Kidney (tissue), 14 donors: ENCODE data around the gene MRPL52. TPM values are rescaled to one million over a fixed set of nuclear protein-coding genes. Genes with fewer than 3 reads are reported as not detected.

Experiments used
- DNase-seq, 5 donors: peaks; one replicate each; pipeline ENCODE4 v3.0.0-alpha.2; 2013 to 2020
- FAIRE-seq: peaks from 2 replicates; lab custom pipeline; 2012; peaks lifted over from hg19 to GRCh38; lab: Jason Lieb, UNC
- H3K27ac ChIP-seq, 2 donors: one replicate each; pipeline ENCODE4 v1.7.0; 2013; ENCODE audit warnings: low read depth in 2 of 2, low read length in 2 of 2, inconsistent platforms in 1 of 2
- H3K27me3 ChIP-seq: one replicate; pipeline ENCODE4 v1.7.1; 2013; ENCODE audit warnings: low read length, inconsistent platforms; ENCODE audit not compliant: control insufficient read depth, insufficient read depth
- H3K36me3 ChIP-seq, 3 donors: one replicate each; pipeline versions ENCODE4 v1.7.0 to v1.7.1; 2013; ENCODE audit warnings: low read length in 3 of 3, control low read depth in 1 of 3, inconsistent platforms in 1 of 3; ENCODE audit not compliant: insufficient read depth in 3 of 3, control insufficient read depth in 2 of 3
- H3K4me1 ChIP-seq, 3 donors: one replicate each; pipeline versions ENCODE4 v1.7.0 to v1.7.1; 2013; ENCODE audit warnings: low read length in 3 of 3, inconsistent platforms in 1 of 3, low read depth in 1 of 3; ENCODE audit not compliant: control insufficient read depth in 2 of 3, insufficient read depth in 2 of 3
- H3K4me3 ChIP-seq, 3 donors: one replicate each; pipeline versions ENCODE4 v1.7.0 to v1.8.1; 2013; ENCODE audit warnings: low read length in 3 of 3, control low read depth in 1 of 3, inconsistent platforms in 1 of 3
- H3K9ac ChIP-seq, 3 donors: one replicate each; pipeline versions ENCODE4 v1.7.0 to v1.7.1; 2013; ENCODE audit warnings: low read length in 3 of 3, control low read depth in 1 of 3, inconsistent platforms in 1 of 3
- H3K9me3 ChIP-seq, 3 donors: one replicate each; pipeline versions ENCODE4 v1.7.0 to v1.7.1; 2013; ENCODE audit warnings: low read length in 3 of 3, control low read depth in 1 of 3, inconsistent platforms in 1 of 3; ENCODE audit not compliant: control insufficient read depth in 2 of 3, insufficient read depth in 1 of 3
- intact Hi-C: fragments of 100-400 bp; cut with DNase I; formaldehyde crosslinking; loops from one replicate; pipeline ENCODE4 v1.11.1; 2022
- polyA plus RNA-seq: library from polyadenylated mRNA; stranded (reverse); fragments of 350-450 nt; fragmentation: Illumina TruSeq; extraction: RNeasy Lipid Tissue Mini Kit (QIAGEN cat#74804); gene quantifications from one replicate; pipeline ENCODE4 v1.2.3, GENCODE V29; 2014; ENCODE audit warnings: low read depth, low replicate concordance; ENCODE audit not compliant: insufficient read depth
- total RNA-seq: library from RNA; stranded (reverse); fragmentation: NEBNext Ultra II Directional; extraction: Animal tissue kit (Norgen Biotek cat#: 25700); gene quantifications from one replicate; pipeline ENCODE4 v1.2.1, GENCODE V29; 2021
- TF ChIP-seq, protein P1 (sequence below): IDR thresholded peaks from 3 replicates; pipeline ENCODE4 v1.5.1; 2012; ENCODE audit warnings: mild to moderate bottlenecking, moderate library complexity, borderline replicate concordance; ENCODE audit not compliant: insufficient read depth; ENCODE audit errors: extremely low read depth
- donor health status: control.
- donor health status: control.
- donor health status: control.
- donor health status: control.
- donor health status: control.
- donor health status: DM: yes; HTN: yes; CAD: no.
- donor health status: Normal renal cell carcinoma (clear cell type).

Gene MRPL52
- total and polyA plus RNA-seq, 2 donors from 2014 or later = 74.3 to 255 TPM

DNA sequence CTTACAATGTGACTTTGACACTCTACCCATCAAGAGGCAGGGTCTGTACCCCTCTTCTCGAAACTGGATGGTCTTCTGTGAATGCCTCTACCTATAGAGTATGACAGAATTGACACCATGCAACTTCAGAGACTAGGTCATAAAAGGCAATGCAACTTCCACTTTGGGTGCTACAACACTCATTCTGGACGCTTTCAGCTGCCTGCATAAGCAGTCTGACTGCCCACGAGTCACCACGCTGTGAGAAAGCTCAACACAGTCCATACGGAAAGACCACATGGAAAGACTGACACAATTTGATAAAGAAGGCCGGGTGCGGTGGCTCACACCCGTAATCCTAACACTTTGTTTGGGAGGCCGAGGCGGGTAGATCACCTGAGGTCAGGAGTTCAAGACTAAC is 29.3 kb upstream of the MRPL52 start:
- H3K9me3 ChIP-seq = no peaks in the 10 kb centered on the region
- FAIRE-seq (no peak), DNase-seq (no peak)
- intact Hi-C loops = no loop called here
- TF ChIP-seq, protein P1, sequence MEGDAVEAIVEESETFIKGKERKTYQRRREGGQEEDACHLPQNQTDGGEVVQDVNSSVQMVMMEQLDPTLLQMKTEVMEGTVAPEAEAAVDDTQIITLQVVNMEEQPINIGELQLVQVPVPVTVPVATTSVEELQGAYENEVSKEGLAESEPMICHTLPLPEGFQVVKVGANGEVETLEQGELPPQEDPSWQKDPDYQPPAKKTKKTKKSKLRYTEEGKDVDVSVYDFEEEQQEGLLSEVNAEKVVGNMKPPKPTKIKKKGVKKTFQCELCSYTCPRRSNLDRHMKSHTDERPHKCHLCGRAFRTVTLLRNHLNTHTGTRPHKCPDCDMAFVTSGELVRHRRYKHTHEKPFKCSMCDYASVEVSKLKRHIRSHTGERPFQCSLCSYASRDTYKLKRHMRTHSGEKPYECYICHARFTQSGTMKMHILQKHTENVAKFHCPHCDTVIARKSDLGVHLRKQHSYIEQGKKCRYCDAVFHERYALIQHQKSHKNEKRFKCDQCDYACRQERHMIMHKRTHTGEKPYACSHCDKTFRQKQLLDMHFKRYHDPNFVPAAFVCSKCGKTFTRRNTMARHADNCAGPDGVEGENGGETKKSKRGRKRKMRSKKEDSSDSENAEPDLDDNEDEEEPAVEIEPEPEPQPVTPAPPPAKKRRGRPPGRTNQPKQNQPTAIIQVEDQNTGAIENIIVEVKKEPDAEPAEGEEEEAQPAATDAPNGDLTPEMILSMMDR = no peak
- H3K27ac ChIP-seq = peak overlapping the region in 1 of 2 donors; percentile 48
- no peak overlapping the region for H3K9ac ChIP-seq
- H3K27me3 ChIP-seq = no peaks in the 10 kb centered on the region
- no peak overlapping the region for H3K4me3 ChIP-seq
- H3K36me3 ChIP-seq = no peaks in the 10 kb centered on the region
- peaks cover 0 to 25% (median 21%) of the 10 kb centered on the region in 3 donors for H3K4me1 ChIP-seq

DNA sequence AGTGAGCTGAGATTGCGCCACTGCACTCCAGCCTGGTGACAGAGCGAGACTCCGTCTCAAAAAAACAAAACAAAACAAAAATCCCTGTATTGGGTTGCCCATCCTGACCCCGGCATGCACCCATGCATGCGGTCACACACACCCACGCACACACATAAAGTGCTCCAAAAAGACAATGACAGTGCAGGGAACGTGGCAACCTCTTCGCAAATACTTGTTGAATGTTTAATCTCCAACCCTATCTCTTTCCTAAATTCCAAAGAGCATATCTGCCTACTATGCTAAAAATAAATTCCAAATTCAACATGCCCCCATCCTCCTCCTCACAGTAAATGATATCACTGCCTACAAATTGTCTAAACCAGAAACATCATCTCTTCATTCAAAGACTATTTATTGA is 28.0 kb upstream of the MRPL52 start:
- peaks cover 0 to 20% (median 15%) of the 10 kb centered on the region in 3 donors for H3K4me1 ChIP-seq
- TF ChIP-seq, protein P1 = no peak
- FAIRE-seq = no peak
- H3K27ac ChIP-seq = no peak overlapping the region
- no peaks in the 10 kb centered on the region for H3K36me3 ChIP-seq
- H3K4me3 ChIP-seq = no peak overlapping the region
- no peaks in the 10 kb centered on the region for H3K9me3 ChIP-seq
- no peak overlapping the region for H3K9ac ChIP-seq
- DNase-seq = peak in 2 of 5 donors; percentile 48 to 61
- intact Hi-C loops = no loop called here
- H3K27me3 ChIP-seq = no peaks in the 10 kb centered on the region

DNA sequence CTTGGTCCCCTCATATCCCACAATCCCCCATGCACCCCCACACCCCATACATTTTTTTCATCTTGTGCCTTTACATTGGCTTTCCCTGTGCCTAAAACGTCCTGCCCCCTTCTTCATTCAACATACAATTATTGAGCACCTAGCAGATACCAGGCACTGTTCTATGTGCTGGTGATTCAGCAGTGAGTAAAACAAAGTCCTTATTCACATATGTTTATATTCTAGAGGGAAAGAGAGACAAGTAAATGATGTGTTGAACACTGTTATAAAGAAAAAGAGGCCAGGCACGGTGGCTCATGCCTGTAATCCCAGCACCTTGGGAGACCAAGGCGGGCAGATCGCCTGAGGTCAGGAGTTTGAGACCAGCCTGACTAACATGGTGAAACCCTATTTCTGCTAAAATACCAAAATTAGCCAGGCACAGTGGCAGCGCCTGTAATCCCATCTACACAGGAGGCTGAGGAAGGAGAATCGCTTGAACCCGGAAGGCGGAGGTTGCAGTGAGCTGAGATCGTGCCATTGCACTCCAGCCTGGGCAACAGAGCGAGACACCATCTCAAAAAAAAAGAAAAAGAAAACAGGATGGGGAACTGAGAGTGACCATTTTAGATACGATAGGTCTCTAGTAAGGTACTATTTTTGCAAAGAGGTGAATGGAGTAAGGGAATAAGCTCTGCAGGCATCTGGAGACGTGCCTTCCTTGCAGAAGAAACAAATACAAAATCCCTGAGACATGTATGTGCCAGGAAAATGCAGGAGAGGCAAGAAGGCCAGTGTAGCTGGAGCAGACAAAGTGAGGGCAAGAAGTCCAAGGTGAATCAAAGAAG is 26.6 kb upstream of the MRPL52 start:
- FAIRE-seq (no peak), DNase-seq (no peak)
- H3K9ac ChIP-seq = no peak overlapping the region
- no peaks in the 10 kb centered on the region for H3K36me3 ChIP-seq
- peaks cover 0 to 13% (median 12%) of the 10 kb centered on the region in 3 donors for H3K4me1 ChIP-seq
- intact Hi-C loops = no loop called here
- no peaks in the 10 kb centered on the region for H3K9me3 ChIP-seq
- H3K27ac ChIP-seq = no peak overlapping the region
- H3K4me3 ChIP-seq = no peak overlapping the region
- TF ChIP-seq, protein P1 = no peak
- H3K27me3 ChIP-seq = no peaks in the 10 kb centered on the region
